NT2/D1 (cell line): ENCODE data around the gene SDC3.
"Not testable (repeated sequence)": the region's sequence is repeated elsewhere in the genome, so short reads cannot be mapped to it uniquely, and the experiment has no call there.

Source experiments
- DNase-seq: peaks from one replicate; pipeline ENCODE4 v3.0.0-alpha.2; 2011; ENCODE audit warnings: low read depth, low spot score
- H3K27me3 ChIP-seq: 2 replicates; pipeline ENCODE4 v1.6.0; 2011; ENCODE audit warnings: mild to moderate bottlenecking; ENCODE audit not compliant: insufficient read length, insufficient read depth
- H3K36me3 ChIP-seq: 2 replicates; pipeline ENCODE4 v1.6.1; 2011; ENCODE audit warnings: mild to moderate bottlenecking, low read length, mixed read lengths; ENCODE audit not compliant: insufficient read depth, insufficient read length
- H3K4me1 ChIP-seq: 2 replicates; pipeline ENCODE4 v1.5.1; 2011; ENCODE audit not compliant: insufficient read depth, insufficient read length
- H3K4me3 ChIP-seq: 2 replicates; pipeline ENCODE4 v1.5.1; 2011; ENCODE audit warnings: low read depth; ENCODE audit not compliant: insufficient read length
- H3K9ac ChIP-seq: 2 replicates; pipeline ENCODE4 v1.6.0; 2011; ENCODE audit warnings: low read depth; ENCODE audit not compliant: insufficient read length
- H3K9me3 ChIP-seq: 2 replicates; pipeline ENCODE4 v1.5.1; 2011; ENCODE audit warnings: mild to moderate bottlenecking, low read length; ENCODE audit not compliant: insufficient read depth
- SUZ12 ChIP-seq: IDR thresholded peaks from 2 replicates; pipeline ENCODE4 v1.6.1; 2011; ENCODE audit not compliant: insufficient read length, insufficient read depth; ENCODE audit errors: extremely low read depth
- YY1 ChIP-seq: IDR thresholded peaks from 2 replicates; pipeline ENCODE4 v1.6.1; 2011; ENCODE audit not compliant: insufficient read length, insufficient read depth
- ZNF274 ChIP-seq: IDR thresholded peaks from 2 replicates; pipeline ENCODE4 v1.6.1; 2011; ENCODE audit warnings: mild to moderate bottlenecking, low read depth, low read length

Gene SDC3

DNA sequence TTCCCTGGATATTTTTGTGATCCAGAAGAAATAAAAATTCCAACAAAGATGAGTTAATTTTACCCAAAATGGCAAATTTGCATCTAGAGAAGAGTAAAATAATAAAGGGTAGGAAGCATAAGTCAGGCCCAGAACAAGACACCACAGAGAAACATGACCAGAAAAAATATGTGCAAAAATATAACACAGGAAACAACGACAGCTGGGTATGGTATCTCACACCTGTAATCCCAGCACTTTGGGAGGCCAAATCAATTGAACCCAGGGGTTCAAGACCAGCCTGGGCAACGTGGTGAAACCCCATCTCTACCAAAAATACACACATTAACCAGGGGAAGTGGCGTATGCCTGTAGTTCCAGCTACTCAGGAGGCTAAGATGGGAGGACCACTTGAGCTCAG lies 39.7 kb upstream of the SDC3 start:
- peaks cover 81% of the 10 kb centered on the region for H3K36me3 ChIP-seq
- H3K4me1 ChIP-seq, result no peaks in the 10 kb centered on the region
- H3K4me3 ChIP-seq, result no peak overlapping the region
- no peak for TF ChIP-seq ZNF274
- TF ChIP-seq YY1, result no peak
- no peak for TF ChIP-seq SUZ12
- H3K9ac ChIP-seq, result no peak overlapping the region
- no peak for DNase-seq
- H3K27me3 ChIP-seq, result no peaks in the 10 kb centered on the region
- no peaks in the 10 kb centered on the region for H3K9me3 ChIP-seq

DNA sequence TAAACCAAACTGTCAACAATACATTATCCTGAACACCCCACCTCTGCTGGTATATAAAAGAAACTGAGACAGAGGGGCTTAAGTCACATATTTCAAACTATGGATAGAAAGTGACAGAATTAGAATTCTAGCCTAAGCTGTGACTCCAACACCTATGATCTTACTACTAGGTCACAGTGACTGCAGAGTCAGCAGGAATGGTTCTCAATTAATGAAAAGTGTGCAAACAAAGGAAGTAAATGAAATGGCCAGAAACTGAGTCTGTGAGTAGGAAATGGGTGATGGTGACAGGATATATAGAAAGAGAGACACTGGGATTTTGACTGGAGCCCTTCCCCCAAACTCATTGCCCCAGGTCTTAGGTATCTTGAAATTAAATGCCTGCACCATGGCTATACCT lies 38.7 kb upstream of the SDC3 start:
- no peaks in the 10 kb centered on the region for H3K9me3 ChIP-seq
- H3K4me3 ChIP-seq, result no peak overlapping the region
- no peak overlapping the region for H3K9ac ChIP-seq
- H3K36me3 ChIP-seq, result peaks cover 85% of the 10 kb centered on the region
- DNase-seq, result no peak
- H3K27me3 ChIP-seq, result no peaks in the 10 kb centered on the region
- TF ChIP-seq SUZ12 (no peak), YY1 (no peak), ZNF274 (no peak)
- no peaks in the 10 kb centered on the region for H3K4me1 ChIP-seq

DNA sequence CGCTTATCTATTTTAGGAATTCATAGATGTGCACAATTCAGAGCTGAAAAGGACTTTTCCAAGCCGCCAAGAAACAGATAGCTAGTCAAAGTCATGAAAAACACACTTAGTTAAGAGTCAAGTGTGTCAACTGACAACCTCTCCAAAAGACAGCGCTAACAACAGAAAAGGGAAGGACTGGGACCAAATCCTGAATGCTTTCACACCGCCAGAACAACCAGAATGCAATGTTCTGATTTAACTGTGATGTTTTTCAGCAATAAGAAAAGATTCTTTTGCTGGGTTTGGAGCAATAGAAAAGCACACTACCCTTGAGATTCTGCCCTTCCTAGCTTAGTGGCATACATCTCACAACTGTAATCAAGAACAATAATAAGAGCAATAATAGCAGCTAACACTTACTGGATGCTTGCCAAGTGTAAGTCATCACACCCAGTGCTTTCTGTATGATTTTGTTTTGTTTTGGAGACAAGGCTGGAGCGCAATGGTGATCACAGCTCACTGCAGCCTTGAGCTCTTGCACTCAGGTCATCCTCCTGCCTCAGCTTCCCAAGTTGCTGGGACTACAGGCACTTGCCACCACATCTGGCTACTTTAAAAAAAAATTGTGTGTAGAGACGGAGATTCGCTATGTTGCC lies 33.9 kb upstream of the SDC3 start:
- Histone ChIP-seq H3K9me3 (no peaks in the 10 kb centered on the region), H3K36me3 (peaks cover 82% of the 10 kb centered on the region), H3K4me3 (no peak overlapping the region), H3K27me3 (no peaks in the 10 kb centered on the region), H3K4me1 (no peaks in the 10 kb centered on the region), H3K9ac (no peak overlapping the region)
- DNase-seq, result no peak
- TF ChIP-seq YY1, result no peak
- TF ChIP-seq SUZ12, result no peak
- no peak for TF ChIP-seq ZNF274

DNA sequence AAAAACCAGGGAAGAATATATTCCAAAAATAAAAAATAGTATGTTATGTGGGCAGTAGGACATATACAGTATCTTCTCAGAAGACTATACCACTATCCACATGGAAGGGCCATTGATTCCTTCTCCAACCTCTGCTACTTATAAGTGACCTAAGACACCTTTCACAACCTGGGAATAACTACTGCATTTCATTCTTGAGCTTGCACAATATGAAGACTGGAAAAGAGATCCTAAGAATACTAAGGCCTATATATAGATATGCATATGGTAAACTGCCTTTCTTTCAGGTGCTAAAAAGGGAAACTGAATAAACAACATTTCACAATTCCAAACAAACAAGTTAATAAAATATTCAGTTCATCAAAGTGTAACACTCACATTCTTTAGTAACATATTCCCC lies 32.0 kb upstream of the SDC3 start:
- DNase-seq, result no peak
- Histone ChIP-seq H3K4me1 (peaks cover 3% of the 10 kb centered on the region), H3K9ac (no peak overlapping the region), H3K9me3 (no peaks in the 10 kb centered on the region), H3K27me3 (no peaks in the 10 kb centered on the region), H3K4me3 (no peak overlapping the region), H3K36me3 (peaks cover 86% of the 10 kb centered on the region)
- TF ChIP-seq YY1 (no peak), ZNF274 (no peak), SUZ12 (no peak)

DNA sequence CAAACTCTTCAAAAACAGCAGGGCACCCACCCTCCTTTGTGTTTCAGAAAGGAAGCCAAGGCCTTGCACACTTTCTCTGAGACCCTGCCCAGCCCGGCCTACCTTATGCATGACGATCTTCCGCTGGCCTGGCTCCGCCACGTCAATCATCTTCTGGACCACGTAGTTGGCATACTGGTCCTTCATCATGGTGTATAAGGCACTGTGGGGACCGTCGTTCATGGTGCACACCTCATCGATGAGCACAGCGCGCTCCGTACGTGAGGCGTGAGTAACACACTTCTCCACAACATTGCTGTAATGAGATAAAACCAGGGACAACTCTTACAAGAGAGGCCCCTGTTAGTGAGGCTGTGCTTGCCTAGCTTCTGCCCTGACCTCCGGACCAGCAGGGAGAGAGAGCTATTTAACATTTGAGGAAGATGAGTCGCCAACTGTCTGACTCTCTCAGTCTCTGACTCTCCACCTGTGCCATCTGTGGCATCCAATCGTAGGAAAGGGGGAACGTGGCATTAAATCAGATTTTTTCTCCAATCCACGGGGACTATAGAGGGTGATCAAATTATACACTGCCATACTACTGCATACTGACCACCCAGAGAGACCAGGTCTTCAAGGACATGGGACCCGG lies 28.1 kb upstream of the SDC3 start:
- H3K36me3 ChIP-seq, result peaks cover 83% of the 10 kb centered on the region
- TF ChIP-seq SUZ12 (no peak), YY1 (no peak), ZNF274 (no peak)

DNA sequence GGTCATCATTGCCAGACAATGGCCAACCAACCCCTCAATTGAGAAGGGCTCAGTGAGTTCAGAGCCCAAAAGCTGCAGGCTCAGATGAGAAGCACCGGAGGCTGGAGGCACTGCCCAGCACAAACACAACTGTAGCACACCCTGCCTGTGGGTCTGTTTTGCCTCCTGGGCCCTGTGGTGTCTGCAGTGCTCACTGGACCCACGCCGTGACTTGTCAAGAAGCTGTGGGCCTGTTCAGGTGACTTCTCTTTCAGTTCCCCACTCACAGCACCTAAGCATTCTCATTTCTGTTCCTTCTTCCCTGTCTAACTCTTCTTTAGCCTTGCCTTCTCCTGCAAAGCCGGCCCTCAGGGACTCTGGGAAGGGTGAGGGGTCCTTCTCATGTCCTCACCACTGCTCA lies 27.2 kb upstream of the SDC3 start:
- H3K27me3 ChIP-seq, H3K9me3 ChIP-seq, DNase-seq, H3K4me3 ChIP-seq, H3K9ac ChIP-seq: not testable (repeated sequence)
- peaks cover 11% of the 10 kb centered on the region for H3K4me1 ChIP-seq
- peaks cover 80% of the 10 kb centered on the region for H3K36me3 ChIP-seq

More for the DNA sequence above, 28.1 kb upstream of the SDC3 start:
- no peak for DNase-seq
- Histone ChIP-seq H3K27me3 (no peaks in the 10 kb centered on the region), H3K4me3 (no peak overlapping the region), H3K9me3 (no peaks in the 10 kb centered on the region), H3K4me1 (peaks cover 11% of the 10 kb centered on the region), H3K9ac (no peak overlapping the region)

DNA sequence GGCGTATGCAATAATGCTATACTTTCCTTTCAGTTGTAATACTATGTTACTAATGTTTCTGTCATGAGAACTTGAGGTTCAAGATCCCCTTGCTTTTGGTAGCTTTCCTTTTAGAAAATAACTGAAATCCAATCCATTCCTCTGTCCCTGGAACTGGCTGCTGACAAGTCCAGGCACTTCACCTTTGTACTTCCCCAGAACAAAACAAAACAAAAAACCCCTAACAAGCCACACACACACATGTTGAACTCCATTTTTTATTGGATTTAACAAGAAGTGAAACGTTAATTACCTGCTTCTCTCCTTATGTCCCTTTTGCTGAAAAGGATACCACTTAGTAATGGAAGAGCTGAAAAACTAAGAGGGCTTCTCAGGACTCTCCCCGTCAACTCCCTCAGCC lies 26.1 kb upstream of the SDC3 start:
- H3K4me3 ChIP-seq, result no peak overlapping the region
- TF ChIP-seq YY1, result no peak
- no peak for TF ChIP-seq ZNF274
- no peak for TF ChIP-seq SUZ12

DNA sequence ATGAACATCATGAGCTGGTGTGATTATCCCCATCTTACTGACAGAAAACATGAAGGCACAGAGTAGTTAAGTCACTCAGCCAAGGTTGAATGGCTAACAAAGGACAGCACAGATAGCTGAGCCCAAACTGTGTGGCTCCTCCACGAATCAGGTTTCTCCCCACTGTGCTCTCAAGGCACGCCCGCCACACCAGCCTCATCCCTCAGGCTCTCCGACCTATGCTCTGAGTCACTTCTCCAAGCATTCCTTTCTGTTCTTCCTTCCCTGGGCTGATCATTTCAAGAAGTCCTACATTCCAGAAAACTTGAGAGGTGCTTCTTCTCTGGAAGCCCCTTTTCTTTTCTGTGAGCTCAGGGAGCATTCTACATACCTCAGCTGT lies 25.3 kb upstream of the SDC3 start:
- H3K36me3 ChIP-seq, result peaks cover 62% of the 10 kb centered on the region

More for the DNA sequence above, 26.1 kb upstream of the SDC3 start:
- Histone ChIP-seq H3K9me3 (no peaks in the 10 kb centered on the region), H3K4me1 (peaks cover 11% of the 10 kb centered on the region), H3K36me3 (peaks cover 69% of the 10 kb centered on the region), H3K9ac (no peak overlapping the region), H3K27me3 (no peaks in the 10 kb centered on the region)
- DNase-seq, result no peak

More for the DNA sequence above, 25.3 kb upstream of the SDC3 start:
- no peak overlapping the region for H3K4me3 ChIP-seq
- H3K4me1 ChIP-seq, result peaks cover 11% of the 10 kb centered on the region
- H3K9ac ChIP-seq, result no peak overlapping the region
- TF ChIP-seq YY1, result no peak
- no peak for TF ChIP-seq ZNF274
- no peak for TF ChIP-seq SUZ12
- H3K27me3 ChIP-seq, result no peaks in the 10 kb centered on the region
- H3K9me3 ChIP-seq, result no peaks in the 10 kb centered on the region
- DNase-seq, result peak; percentile 57
